HG03457 (cell line): ENCODE measurements around the gene B4GALT3.

Source experiments
- ATAC-seq: cut with Tn5 transposase; IDR thresholded peaks from one replicate; pipeline ENCODE4 v1.9.1; 2021; ENCODE audit warnings: moderate number of reproducible peaks; ENCODE audit not compliant: unreplicated experiment

The B4GALT3 gene

DNA sequence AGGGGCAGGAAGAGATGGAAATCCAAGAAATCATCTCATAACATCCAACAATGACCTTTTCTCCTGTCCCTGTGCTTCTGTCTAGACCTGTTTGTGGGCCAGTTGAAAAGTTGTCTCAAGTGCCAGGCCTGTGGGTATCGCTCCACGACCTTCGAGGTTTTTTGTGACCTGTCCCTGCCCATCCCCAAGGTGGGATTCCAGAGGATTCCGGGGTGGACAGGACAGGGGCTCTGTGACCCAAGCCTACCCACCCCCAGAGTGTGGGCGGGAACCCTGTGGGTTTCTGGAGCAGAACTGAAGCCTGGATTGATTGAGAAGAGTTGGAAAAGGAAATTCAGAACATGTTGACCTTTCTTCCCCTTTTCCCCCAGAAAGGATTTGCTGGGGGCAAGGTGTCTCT, 13.5 kb downstream of the B4GALT3 start:
- ATAC-seq, result no peak

DNA sequence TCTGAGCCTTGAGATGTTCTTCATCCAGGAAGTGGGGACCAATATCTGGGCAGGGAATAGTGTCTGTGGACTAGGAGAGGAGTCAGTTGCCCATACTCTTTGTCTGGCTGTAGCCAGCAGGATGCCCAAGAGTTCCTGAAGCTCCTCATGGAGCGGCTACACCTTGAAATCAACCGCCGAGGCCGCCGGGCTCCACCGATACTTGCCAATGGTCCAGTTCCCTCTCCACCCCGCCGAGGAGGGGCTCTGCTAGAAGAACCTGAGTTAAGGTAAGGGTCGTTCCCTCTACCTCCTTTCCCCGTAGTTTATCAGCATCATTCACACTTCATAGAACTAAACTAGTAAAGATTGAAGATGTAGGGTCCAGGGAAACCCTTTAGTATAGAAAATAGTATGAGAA, 14.5 kb downstream of the B4GALT3 start:
- no peak for ATAC-seq

DNA sequence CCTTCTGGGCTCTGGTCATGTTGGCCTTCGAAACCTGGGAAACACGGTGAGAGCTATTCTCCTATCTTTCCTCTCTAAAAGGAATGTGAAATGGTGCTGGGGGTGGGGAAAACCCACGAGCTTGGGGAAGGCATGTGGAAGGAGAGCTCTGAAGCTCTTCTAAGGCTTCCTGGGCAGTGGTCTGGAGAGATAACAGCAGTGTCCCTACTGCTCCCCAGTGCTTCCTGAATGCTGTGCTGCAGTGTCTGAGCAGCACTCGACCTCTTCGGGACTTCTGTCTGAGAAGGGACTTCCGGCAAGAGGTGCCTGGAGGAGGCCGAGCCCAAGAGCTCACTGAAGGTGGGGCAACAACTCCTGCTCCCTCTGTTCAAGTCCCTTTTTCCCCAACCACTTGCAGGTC, 15.3 kb downstream of the B4GALT3 start:
- ATAC-seq, result no peak

DNA sequence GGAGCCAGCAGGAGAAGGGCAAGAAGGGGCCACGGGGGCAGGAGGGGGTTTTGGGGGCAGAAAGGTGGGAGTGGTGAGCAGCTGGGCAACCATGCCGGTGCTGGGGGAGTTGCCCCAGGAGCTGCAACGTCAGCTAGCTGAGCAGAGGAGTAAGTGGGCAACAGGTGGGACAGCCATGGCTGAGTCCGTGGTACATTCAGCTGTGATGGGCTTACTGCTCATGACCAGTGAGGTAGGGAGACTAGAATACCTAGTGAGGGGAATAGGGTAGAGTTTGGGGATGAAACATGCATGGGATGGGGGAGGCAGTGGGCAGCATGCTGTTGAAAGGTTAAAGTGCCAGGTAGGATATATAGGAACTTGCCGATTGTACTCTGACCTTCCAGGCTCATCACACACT, 15.7 kb downstream of the B4GALT3 start:
- ATAC-seq, result no peak

DNA sequence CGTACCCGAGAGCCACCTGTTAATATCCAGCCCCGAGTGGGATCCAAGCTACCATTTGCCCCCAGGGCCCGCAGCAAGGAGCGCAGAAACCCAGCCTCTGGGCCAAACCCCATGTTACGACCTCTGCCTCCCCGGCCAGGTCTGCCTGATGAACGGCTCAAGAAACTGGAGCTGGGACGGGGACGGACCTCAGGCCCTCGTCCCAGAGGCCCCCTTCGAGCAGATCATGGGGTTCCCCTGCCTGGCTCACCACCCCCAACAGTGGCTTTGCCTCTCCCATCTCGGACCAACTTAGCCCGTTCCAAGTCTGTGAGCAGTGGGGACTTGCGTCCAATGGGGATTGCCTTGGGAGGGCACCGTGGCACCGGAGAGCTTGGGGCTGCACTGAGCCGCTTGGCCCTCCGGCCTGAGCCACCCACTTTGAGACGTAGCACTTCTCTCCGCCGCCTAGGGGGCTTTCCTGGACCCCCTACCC, 16.6 kb downstream of the B4GALT3 start:
- ATAC-seq, result no peak

DNA sequence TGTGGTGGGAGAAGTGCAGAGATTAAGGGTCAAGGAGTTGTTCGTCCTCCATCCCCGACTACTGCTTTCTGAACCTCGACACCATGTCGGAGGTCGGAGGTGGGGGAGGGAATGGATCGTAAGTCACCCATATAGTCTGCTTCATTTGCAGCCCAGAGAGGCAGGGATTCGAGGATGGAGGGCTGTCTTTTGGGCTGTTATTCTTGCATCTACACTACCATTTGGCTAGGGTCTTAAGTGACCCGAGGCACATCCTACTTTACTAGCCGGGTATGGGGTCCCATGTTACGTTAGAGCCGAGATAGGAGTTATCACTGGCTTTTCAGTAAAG, 17.4 kb downstream of the B4GALT3 start:
- ATAC-seq, result no peak

DNA sequence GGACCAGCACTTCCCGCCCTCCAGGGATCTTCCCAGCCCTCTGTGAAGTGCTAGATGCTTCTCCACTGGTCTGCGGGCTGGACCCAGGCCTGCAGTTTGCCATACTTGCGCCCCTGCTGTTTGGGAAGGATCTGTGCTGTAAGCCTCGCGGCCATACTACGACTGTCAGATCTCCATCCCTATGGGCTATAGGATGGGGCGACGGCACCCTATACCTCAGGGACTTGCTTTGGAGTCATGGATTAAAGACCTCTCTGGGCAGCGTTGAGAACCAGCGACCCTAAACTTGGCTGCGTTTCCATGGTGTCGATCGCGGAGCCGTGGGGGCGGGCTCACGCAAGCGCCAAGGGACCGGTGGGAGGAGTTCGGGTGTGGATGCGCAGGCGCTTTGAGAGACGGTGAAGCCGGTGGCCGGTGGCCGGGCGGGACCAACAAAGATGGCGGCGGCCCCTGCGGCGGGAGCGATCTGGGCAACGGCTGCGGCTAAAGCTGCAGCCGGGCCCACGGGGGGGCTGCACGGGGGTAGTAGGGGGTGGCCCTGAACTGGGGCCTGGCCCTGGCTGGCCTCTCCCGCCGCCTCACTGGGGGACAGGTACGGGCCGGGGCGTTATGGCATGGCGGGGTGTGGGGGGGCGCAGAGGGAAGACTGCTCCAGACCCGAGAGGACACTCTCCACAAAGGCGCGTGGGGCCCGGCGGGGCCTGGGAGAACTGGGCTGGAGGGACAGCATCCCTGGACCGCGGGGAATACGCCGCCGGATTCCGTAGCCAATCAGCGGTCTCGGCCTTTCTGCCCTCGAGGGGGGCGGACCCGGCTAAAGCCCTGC, 18.0 kb downstream of the B4GALT3 start, which contains the start of gene USP21:
Gene USP21 (plus strand): TSS at position 414 of the 826 bp plus-strand sequence. CDS start 1,141 bp downstream, outside the sequence.
- ATAC-seq, result peak; percentile 44

DNA sequence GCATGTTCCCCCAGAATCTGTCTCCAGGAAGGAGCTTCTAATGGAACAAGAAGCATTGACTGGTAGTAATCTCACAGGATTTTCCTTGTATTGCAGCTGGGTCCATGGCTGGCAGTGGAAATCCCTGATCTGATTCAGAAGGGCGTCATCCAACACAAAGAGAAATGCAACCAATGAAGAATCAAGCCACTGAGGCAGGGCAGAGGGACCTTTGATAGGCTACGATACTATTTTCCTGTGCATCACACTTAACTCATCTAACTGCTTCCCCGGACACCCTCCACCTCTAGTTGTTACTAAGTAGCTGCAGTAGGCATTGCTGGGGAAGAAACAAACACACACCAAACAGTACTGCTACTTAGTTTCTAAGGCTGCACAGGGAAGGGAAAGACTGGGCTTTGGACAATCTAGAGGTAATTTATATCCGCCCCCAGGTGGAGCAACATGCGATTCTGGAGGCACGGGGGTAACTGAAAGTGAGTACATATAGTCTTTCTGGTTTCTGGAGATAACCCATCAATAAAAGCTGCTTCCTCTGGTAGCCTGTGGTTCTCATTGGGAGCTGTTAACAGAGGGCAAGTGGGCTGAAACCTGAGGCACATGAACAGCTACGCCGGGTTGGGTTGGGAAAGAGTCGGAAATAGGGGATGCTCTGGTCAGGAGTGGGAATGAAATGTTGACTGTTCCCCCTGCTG, 18.8 kb downstream of the B4GALT3 start:
- ATAC-seq, result no peak

DNA sequence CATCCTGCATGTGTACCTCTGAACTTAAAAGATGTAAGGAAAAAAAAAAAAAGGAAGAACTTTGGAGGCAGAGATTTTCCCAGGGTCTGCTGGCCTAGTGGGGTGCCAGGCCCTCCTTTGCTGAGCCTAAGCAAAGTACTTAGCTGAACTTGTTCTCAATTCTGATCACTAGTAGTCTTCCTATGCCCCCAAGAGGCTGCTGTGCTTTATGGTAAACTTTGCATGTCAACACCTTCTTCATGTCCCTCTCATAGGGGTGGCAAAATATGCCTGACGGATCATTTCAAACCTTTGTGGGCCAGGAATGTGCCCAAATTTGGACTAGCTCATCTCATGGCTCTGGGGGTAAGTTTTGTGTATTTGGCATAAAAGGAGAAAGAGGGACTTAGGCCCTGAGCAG, 19.4 kb downstream of the B4GALT3 start:
- ATAC-seq, result no peak

DNA sequence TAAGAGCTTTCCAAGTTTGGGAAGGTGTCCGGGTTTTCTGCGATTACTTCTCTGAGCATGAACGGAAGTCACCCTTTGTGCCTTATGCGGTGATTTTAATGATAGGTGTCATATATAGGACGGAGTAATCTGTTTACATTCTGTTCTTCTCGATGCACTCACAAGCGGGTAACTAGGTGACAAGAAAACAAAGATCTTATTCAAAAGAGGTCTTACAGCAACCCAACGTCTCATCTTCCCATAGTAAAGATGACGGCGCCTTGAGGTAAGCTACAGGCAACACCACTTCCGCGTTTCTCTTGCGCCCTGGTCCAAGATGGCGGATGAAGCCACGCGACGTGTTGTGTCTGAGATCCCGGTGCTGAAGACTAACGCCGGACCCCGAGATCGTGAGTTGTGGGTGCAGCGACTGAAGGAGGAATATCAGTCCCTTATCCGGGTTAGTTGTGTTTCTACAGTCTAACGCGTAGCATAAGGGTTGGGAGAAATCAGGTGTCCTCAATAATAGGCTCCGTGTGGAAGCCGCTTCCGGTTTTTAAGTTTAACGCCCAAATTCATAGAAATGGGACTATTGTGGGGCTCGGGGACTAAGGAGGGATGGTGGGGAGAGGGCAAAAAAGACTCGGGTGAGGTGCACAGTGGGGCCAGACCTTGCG, 23.5 kb downstream of the B4GALT3 start, which contains the start of gene UFC1:
Gene UFC1 (plus strand): TSS at position 297 of the 656 bp plus-strand sequence. CDS start 20 bp downstream, at position 317.
- peak; percentile 50 for ATAC-seq

DNA sequence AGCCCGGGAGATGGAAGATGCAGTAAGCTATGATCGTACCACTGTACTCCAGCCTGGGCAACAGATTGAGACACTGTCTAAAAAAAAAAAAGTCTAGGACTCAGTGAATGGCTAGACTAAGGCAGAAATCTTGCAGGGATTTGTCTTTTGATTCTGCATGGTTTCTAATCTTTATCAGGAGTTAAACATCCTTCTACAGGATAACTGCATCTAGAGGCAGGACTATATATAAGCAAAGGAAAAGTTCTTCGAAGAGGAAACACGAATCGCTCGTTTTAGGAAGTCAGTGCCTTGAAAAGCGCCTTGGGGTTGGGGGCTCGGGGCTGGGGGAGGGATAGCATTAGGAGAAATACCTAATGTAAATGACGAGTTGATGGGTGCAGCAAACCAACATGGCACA, 24.1 kb downstream of the B4GALT3 start:
- no peak for ATAC-seq

DNA sequence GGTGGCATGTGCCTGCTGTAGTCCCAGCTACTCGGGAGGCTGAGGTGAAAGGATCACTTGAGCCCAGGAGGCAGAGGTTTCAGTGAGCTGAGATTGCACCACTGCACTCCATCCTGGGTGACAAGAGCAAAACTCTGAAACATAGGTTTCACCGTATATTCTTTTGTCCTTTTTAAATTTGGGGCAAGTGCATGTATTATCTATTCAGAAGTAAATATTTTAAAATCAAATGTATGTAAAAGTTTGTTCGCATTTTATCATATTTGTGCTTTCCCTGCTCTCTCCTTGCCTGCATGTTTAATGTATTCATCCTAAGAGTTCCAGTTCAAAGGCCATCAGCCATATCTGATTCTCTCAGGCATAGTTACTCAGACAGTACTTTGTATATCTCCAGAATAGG, 31.5 kb downstream of the B4GALT3 start:
- ATAC-seq, result no peak

DNA sequence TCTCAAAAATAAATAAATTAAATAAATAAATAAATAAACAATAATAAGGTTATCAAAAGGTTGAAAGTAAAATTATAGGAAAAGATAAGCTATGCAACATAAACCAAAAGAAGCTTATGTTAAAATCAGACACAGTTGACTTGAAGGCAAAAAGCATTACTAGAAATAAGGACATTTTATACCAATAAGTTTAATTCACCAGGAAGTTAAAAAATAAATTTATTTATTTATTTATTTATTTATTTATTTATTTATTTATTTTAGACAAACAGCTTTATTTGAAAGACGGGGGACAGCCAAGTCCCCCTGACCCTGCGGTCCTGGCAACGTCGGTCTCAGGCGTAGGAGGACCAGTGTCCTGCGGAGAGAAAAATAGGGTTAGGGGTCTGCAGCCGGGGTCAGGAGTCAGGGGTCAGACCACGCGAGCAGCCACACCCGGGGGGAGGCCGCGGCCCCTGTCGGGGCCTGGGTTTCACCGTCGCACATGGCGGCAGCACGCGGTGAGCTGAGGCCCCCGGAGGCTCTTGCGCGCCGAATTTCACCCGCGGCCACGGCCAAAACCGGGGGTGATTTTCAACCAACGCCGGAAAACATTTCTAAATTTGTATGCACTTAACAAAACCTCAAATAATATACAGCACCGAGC, 36.4 kb downstream of the B4GALT3 start:
- no peak for ATAC-seq

DNA sequence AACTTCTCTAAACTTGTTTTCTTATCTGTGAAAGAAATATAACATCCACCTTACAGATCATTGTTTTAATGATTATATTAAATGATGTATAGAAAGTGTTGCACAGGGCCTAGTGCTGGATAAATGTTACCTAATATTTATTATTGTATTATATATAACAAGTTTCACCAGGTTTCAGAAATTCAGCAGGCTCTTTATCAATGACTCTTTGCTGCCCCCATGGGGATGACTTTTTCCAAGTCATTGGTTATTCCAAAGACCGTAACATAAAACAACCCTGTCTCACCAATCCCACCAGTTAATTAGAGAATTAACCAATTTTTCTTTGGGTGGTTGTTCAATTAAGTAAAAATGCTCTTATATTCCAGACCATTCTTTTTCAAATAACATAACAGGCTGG, 37.5 kb downstream of the B4GALT3 start:
- ATAC-seq, result no peak

DNA sequence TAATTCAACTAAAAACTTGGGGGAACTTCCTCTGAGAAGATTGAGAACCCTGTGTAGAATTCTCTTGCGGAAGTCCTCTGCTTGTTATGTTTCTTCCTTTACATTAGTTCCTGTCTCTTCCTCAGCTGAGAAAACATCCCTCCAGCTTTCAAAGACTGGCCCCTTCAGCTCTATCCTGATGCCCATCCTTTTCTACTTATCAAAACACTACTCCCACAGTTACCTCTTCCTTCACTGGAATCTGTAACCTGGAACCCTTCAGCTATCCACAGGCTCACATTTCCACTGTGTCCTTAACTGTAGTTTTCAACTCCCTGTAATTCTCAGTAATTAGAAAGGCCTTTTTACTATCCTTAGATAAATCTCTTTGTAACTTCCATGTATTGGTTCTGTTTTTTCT, 38.9 kb downstream of the B4GALT3 start:
- ATAC-seq, result no peak

DNA sequence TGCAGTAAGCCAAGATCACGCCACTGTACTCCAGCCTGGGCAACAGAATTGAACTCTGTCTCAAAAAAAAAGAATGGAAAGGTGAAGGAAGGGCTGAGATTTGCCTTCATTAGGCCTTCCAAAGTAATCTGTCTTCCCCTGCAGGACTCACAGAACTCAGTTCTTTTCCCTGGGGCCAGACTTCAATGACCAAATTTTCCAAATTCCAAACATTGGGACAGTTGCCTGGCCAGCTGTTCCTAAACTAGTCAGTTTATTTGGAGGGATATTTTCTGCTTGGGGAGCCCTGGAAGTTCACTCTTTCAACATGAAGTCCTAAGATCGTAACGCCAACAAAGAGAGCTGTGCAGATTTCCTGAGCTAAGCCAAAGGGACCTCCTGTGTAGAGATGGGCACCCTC, 39.4 kb downstream of the B4GALT3 start:
- no peak for ATAC-seq

DNA sequence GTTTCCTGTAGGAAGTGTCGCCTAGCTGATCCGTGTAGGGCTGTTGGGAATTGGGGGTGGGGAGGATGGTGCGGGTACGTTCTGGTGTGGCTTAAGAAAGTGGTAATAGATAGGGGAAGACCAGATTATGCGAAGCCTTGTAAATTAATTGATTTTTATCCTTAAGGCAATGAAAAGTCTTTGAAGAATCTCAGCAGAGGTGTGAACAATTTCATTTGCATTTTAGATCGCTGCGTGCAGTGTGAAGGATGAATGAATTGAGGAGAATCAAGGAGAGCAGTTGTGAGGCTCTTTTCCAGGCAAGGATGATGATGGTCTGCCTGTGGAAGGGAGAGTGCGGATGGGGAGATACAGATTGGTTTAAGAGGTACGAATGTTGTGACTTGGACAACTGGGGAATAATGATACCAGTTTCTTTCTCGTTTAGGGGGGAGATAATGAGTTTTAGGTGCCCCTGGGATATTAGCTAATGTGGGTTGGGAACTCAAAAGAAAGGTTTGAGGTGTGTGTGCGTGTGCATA, 44.0 kb downstream of the B4GALT3 start:
- ATAC-seq, result no peak

DNA sequence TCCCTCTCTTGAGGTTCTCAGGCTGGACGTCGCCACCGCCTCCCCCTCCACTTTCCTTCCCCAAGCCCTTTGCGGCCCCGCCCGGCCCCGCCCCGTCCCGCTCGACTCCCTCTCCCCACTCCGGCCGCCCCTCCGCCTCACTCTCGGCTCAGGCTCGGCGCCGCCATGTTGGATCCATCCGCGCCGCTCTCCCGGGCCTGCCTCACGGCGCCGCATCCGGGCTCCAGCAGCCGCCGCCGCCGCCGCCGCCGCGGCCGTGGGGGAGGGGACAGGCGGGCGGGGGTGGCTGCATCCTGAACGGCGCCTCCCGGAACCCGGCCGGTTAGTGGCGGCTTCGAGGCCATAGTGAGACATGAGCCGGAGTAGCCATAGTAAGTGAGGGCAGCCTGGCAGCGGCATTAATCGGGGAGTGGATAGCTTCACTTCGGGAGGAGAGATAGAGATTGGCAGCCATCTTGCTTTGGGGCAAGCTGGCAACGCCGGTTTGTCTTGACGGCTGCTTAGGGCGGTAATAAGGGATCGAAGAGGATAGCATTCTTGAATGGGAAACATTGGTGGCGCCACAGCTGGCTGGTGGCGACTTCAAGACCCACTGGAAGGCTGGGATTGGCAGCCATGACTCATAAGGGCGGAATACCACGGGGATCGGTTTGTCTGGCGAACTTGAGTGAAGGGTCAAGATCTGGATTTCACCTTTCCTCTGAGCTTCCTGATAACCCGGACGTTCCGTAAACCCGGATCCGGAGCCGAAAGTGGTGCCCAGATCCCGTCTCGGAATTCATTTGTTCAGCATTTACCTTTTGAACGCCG, 44.7 kb downstream of the B4GALT3 start, which contains the start of gene DEDD:
Gene DEDD (minus strand): TSS at position 258 of the 810 bp plus-strand sequence. CDS start 8,205 bp downstream, outside the sequence.
- peak; percentile 83 for ATAC-seq

DNA sequence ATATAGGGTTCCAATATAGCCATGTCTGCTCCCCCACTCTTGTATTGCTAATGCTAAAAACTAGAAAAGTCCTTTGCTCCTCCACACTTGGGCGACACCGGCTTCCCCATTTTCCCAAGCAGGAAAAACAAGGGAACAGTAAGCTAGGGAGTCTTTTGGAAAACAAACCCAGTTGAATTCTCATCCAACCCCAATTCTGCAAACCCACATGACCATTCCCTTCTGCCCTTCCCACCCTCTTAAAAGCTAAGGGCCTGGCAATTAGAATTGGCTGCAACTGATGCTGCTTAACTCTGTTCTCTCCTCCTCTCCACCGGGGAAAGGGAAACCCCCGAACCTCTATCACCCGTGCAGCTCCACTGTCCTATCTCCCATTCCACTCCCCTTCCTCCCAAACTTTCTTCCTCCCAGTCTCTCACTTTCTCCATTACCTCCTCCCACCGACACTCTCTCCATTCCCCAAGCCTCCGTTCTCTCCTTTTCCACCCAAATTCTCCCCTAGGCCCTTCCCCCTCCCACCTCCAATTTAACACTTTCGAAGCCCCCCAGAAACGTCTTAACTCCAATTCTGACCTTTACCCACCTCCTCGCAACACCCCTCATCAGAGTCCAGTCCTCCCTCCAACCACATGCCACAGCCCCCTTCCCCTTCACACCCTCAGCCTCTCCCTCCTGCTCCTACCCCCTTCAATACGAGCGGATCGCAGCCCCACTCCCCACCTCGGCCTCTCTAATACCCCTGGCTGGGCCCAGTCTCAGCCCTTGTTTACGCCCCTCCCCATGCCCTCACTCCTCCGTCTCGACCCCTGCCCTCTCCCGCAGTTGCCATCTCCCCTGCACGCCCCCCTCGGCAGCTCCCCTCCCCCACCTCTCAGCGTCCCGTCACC, 45.5 kb downstream of the B4GALT3 start:
- ATAC-seq, result no peak
